ENCODE measurements around the gene GBE1. TPM values are rescaled to one million over a fixed set of nuclear protein-coding genes. Genes with fewer than 3 reads are reported as not detected.

GBE1 gene
- polyA plus RNA-seq, 1 of the 3 experiments (the other 2 are of a cell fraction), result 14.2 TPM

GRCh38 chr3:81468391-81468790, 293.1 kb downstream of the GBE1 start:
- Histone ChIP-seq H3K4me2 (no peak overlapping the region), H3K9me2 (no peaks in the 10 kb centered on the region), H3K36me3 (replicated peaks in 1 of 2; ENCODE audit: control insufficient read depth in 1 of 2, insufficient read depth in 2 of 2, low read length in 1 of 2) (no peaks in the 10 kb centered on the region), H3K4me1 (ENCODE audit: control insufficient read depth in 1 of 2, insufficient read depth in 2 of 2, low read depth in 1 of 2, low read length in 1 of 2) (peaks cover 0 to 6% of the 10 kb centered on the region in 2 experiments; a peak in 2 of 4 replicates), H3K4me3 (ENCODE audit: low read depth in 2 of 2, low read length in 1 of 2) (no peak overlapping the region), H3K27ac (ENCODE audit: low read depth in 2 of 2, low read length in 1 of 2) (no peak overlapping the region), H3K27me3 (ENCODE audit: insufficient read depth) (no peaks in the 10 kb centered on the region), H2AFZ (ENCODE audit: low read depth) (no peak overlapping the region), H4K20me1 (ENCODE audit: insufficient read depth) (no peaks in the 10 kb centered on the region), H3K79me2 (ENCODE audit: insufficient read depth) (no peaks in the 10 kb centered on the region), H3K9ac (no peak overlapping the region), H3K9me3 (no peaks in the 10 kb centered on the region), H3F3A (replicated peaks; ENCODE audit: insufficient read depth) (no peaks in the 10 kb centered on the region)
- TF ChIP-seq REST (IDR thresholded peaks at IDR 0.05; ENCODE audit: low read depth, low read length), result no peak
- no peak for TF ChIP-seq JUND (IDR thresholded peaks at IDR 0.05)
- no peak for TF ChIP-seq MEF2A (IDR thresholded peaks at IDR 0.05; ENCODE audit: borderline replicate concordance, low read depth)
- TF ChIP-seq USF1 (IDR thresholded peaks at IDR 0.05; ENCODE audit: borderline replicate concordance, low read depth), result no peak
- TF ChIP-seq CHD2 (IDR thresholded peaks at IDR 0.05; ENCODE audit: low read length, partially characterized antibody), result no peak
- TF ChIP-seq IRF3 (IDR thresholded peaks at IDR 0.05; ENCODE audit: low read depth, low read length), result no peak
- no peak for TF ChIP-seq CTCF (IDR thresholded peaks at IDR 0.05)
- TF ChIP-seq ZBTB33 (IDR thresholded peaks at IDR 0.05; ENCODE audit: borderline replicate concordance, low read depth), result no peak
- no peak for TF ChIP-seq MXI1 (IDR thresholded peaks at IDR 0.05; ENCODE audit: low read depth, low read length)
- no peak for TF ChIP-seq TEAD4 (IDR thresholded peaks at IDR 0.05; ENCODE audit: borderline replicate concordance, insufficient read depth)
- TF ChIP-seq RXRA (IDR thresholded peaks at IDR 0.05; ENCODE audit: borderline replicate concordance, low read depth), result no peak
- TF ChIP-seq SIN3A (IDR thresholded peaks at IDR 0.05; ENCODE audit: borderline replicate concordance, low read depth, low read length), result no peak
- TF ChIP-seq RAD21 (IDR thresholded peaks at IDR 0.05; ENCODE audit: low read length), result no peak
- no peak for TF ChIP-seq TCF12 (IDR thresholded peaks at IDR 0.05)
- TF ChIP-seq MAX (IDR thresholded peaks at IDR 0.05; ENCODE audit: low read depth), result no peak
- TF ChIP-seq RCOR1 (IDR thresholded peaks at IDR 0.05; ENCODE audit: low read length), result no peak
- no peak for DNase-seq
- CTCF ChIA-PET, result interaction anchor here (1.2 to 1.3 kb wide), 2 partner anchors 22 to 49 kb away, joined by 3 to 5 read pairs; no protein-coding TSS in a partner anchor
- POLR2A ChIA-PET, result no interaction called here
- WGBS (ENCODE audit: low lambda C conversion rate), result 95% methylated on average over 3 of the region's 3 CpGs
